Measurements from ENCODE around the gene UNC45B.
"Not testable (repeated sequence)": the region's sequence is repeated elsewhere in the genome, so short reads cannot be mapped to it uniquely, and the experiment has no call there.

The UNC45B gene

DNA sequence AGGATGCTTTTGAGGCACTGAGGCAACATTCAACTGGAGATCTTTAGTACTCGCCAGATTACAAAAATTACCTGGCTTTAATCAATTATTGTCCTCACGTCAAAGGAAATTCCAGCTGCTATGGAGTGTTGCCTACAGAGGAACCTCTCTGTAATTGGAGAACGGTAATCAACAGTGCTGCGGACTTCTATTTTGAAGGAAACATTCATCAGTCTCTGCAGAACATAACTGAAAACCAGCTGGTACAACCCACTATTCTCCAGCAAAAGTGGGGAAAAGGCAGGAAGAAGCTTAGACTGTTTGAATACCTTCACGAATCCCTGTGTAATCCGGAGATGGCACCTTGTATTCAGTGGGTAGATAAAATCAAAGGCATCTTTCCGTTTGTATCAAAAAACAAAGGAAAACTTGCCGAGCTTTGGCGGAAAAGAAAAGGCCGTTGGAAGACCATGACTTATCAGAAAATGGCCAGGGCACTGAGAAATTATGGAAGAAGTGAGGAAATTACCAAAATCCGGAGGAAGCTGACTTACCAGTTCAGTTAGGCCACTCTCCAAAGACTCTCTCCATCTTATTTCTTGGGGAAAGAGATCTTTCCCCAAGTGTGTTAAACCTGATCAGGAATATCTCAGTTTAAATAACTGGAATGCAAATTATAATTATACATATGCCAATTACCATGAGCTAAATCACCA is 43.5 kb downstream of the UNC45B start:
- TF ChIP-seq, protein P1, sequence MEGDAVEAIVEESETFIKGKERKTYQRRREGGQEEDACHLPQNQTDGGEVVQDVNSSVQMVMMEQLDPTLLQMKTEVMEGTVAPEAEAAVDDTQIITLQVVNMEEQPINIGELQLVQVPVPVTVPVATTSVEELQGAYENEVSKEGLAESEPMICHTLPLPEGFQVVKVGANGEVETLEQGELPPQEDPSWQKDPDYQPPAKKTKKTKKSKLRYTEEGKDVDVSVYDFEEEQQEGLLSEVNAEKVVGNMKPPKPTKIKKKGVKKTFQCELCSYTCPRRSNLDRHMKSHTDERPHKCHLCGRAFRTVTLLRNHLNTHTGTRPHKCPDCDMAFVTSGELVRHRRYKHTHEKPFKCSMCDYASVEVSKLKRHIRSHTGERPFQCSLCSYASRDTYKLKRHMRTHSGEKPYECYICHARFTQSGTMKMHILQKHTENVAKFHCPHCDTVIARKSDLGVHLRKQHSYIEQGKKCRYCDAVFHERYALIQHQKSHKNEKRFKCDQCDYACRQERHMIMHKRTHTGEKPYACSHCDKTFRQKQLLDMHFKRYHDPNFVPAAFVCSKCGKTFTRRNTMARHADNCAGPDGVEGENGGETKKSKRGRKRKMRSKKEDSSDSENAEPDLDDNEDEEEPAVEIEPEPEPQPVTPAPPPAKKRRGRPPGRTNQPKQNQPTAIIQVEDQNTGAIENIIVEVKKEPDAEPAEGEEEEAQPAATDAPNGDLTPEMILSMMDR (IDR thresholded peaks at IDR 0.05; ENCODE audit: low read depth, low read length): no peak
- H3K9me3 ChIP-seq (ENCODE audit: severe bottlenecking): peaks cover 10% of the 10 kb centered on the region

DNA sequence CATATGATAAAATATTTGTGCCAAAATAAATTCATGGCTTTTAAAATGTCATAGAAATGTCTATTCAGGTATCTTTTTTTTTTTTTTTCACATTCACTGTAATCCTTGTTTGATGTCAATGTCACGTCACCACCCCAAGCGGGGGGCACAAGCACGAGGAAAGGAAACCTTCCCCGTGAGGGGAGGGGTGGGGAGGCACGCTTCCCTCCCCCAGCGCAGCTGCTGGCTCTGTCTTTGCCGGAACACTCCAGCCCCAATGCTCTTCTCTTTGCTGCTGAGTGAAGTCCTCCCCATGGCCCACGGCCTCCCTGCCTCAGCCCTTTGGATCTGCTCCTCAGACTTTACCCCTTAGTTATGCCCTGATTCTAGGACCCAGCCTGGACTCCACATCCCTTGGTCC is 45.1 kb downstream of the UNC45B start:
- H3K9me3 ChIP-seq (ENCODE audit: severe bottlenecking): peaks cover 10% of the 10 kb centered on the region
- DNase-seq: no peak
- H3K4me3 ChIP-seq (ENCODE audit: low read depth, low read length): no peak overlapping the region
- TF ChIP-seq, protein P1 (IDR thresholded peaks at IDR 0.05; ENCODE audit: low read depth, low read length): no peak
- H3K36me3 ChIP-seq: no peaks in the 10 kb centered on the region
- peaks cover 26% of the 10 kb centered on the region for H3K27me3 ChIP-seq (ENCODE audit: insufficient read depth, low read depth, severe bottlenecking)
- H3K27ac ChIP-seq: no peak overlapping the region

More for the DNA sequence above, 43.5 kb downstream of the UNC45B start:
- no peak overlapping the region for H3K4me3 ChIP-seq (ENCODE audit: low read depth, low read length)
- DNase-seq: no peak
- H3K36me3 ChIP-seq: no peaks in the 10 kb centered on the region
- no peak overlapping the region for H3K27ac ChIP-seq
- H3K27me3 ChIP-seq (ENCODE audit: insufficient read depth, low read depth, severe bottlenecking): peaks cover 37% of the 10 kb centered on the region

DNA sequence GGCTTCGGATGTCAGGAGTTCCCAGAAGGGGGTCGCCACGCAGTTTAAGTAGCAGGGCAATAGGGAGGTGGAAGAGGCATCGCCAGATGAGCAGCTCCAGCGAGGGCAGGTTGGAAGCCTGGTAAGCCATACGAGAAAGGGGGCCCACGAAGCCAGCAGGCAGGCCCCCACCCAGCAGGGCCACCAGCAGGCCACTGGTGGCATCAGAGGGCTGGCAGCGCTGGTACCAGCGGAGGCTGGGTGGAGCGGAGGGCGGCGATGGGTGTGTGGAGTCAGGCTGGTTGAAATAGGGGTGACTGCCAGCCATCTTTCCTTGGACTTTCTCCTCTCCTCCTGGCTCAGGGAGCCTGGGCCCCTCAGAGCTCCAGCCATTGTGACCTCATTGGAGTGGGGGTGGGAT is 46.4 kb downstream of the UNC45B start, which contains the start of gene SLC35G3:
Gene SLC35G3 (minus strand): TSS at position 393 of the 400 bp plus-strand sequence. CDS start 86 bp downstream, at position 307.
- not testable (repeated sequence) for H3K36me3 ChIP-seq; DNase-seq; H3K4me3 ChIP-seq (ENCODE audit: low read depth, low read length); H3K27ac ChIP-seq
- Histone ChIP-seq H3K27me3 (ENCODE audit: insufficient read depth, low read depth, severe bottlenecking) (peaks cover 24% of the 10 kb centered on the region), H3K9me3 (ENCODE audit: severe bottlenecking) (peaks cover 10% of the 10 kb centered on the region)

DNA sequence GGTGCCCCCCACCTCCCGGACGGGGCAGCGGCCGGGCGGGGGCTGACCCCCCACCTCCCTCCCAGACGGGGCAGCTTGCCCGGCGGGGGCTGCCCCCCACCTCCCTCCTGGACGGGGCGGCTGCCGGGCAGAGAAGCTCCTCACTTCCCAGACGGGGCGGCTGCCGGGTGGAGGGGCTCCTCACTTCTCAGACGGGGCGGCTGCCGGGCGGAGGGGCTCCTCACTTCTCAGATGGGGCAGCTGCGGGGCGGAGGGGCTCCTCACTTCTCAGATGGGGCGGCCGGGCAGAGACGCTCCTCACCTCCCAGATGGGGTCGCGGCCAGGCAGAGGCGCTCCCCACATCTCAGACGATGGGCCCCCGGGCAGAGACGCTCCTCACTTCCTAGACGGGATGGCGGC is 47.4 kb downstream of the UNC45B start:
- H3K4me3 ChIP-seq (ENCODE audit: low read depth, low read length); H3K27ac ChIP-seq; H3K36me3 ChIP-seq; DNase-seq: not testable (repeated sequence)
- peaks cover 10% of the 10 kb centered on the region for H3K9me3 ChIP-seq (ENCODE audit: severe bottlenecking)
- H3K27me3 ChIP-seq (ENCODE audit: insufficient read depth, low read depth, severe bottlenecking): peaks cover 20% of the 10 kb centered on the region

DNA sequence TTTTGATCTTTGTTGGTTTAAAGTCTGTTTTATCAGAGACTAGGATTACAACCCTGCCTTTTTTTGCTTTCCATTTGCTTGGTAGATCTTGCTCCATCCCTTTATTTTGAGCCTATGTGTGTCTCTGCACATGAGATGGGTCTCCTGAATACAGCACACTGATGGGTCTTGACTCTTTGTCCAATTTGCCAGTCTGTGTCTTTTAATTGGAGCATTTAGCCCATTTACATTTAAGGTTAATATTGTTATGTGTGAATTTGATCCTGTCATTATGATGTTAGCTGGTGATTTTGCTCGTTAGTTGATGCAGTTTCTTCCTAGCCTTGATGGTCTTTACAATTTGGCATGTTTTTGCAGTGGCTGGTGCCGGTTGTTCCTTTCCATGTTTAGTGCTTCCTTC is 55.0 kb downstream of the UNC45B start:
- not testable (repeated sequence) for H3K27ac ChIP-seq; H3K9me3 ChIP-seq (ENCODE audit: severe bottlenecking); H3K4me3 ChIP-seq (ENCODE audit: low read depth, low read length); DNase-seq; H3K36me3 ChIP-seq
- peaks cover 40% of the 10 kb centered on the region for H3K27me3 ChIP-seq (ENCODE audit: insufficient read depth, low read depth, severe bottlenecking)

DNA sequence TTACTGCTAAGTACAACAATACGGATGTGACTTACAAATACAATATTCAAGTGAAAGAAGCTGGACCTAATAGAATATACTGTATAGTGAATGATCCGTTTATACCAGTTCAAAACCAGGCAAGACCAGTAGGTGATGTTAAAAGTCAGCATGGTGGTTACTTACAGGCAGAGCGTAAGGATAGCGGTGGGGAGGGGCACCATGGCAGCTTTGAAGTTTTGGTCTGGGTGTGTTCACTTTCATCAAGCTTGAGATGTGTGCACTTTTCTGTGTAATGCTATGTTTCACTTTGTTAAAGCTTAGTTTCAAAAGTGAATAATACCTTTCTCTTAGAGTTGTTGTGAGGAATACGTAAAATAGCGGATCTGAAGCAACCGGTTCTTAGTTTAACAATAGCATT is 63.1 kb downstream of the UNC45B start:
- DNase-seq: no peak
- Histone ChIP-seq H3K27me3 (ENCODE audit: insufficient read depth, low read depth, severe bottlenecking) (peaks cover 76% of the 10 kb centered on the region), H3K4me3 (ENCODE audit: low read depth, low read length) (no peak overlapping the region), H3K9me3 (ENCODE audit: severe bottlenecking) (no peaks in the 10 kb centered on the region), H3K36me3 (no peaks in the 10 kb centered on the region), H3K27ac (no peak overlapping the region)
- TF ChIP-seq, protein P1 (IDR thresholded peaks at IDR 0.05; ENCODE audit: low read depth, low read length): no peak

DNA sequence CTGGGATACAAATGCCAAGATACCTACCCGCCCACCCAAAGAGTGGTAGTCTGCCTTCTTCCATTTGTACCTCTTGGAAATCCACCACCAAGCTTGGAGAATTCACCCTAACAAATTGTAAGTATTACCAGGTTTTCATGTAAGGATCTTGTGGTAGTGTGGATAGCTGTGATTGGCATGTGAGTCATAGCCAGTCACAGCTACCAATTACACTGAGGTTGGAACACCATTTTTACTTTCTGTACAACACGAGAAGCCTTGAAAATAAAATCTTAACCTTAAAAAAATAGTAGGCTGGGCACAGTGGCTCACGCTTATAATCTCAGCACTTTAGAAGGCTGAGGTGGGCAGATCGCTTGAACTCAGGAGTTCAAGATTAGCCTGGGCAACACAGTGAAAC is 65.1 kb downstream of the UNC45B start:
- no peaks in the 10 kb centered on the region for H3K9me3 ChIP-seq (ENCODE audit: severe bottlenecking)
- DNase-seq: no peak
- H3K4me3 ChIP-seq (ENCODE audit: low read depth, low read length): no peak overlapping the region
- no peak overlapping the region for H3K27ac ChIP-seq
- no peaks in the 10 kb centered on the region for H3K36me3 ChIP-seq
- H3K27me3 ChIP-seq (ENCODE audit: insufficient read depth, low read depth, severe bottlenecking): peaks cover 80% of the 10 kb centered on the region
- TF ChIP-seq, protein P1 (IDR thresholded peaks at IDR 0.05; ENCODE audit: low read depth, low read length): no peak
